Measurements from ENCODE around the gene THOC5.

Gene THOC5

DNA sequence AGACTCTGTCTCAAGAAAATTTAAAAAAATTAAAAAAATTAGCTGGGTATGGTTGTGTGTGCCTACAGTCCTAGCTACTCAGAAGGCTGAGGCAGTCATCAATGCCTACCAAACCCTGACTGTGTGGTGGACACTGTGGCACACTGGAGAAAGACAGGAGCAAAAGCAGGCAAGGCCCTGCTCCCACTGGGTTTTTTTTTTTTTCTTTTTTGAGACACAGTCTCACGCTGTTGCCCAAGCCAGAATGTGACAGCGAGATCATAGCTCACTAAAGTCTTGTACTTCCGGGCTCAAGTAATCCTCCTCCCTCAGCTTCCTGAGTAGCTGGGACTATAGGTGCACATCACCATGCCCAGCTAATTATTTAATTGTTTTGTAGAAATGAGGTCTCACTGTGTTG, 68.9 kb downstream of the THOC5 start:
- TF ChIP-seq, protein P1, sequence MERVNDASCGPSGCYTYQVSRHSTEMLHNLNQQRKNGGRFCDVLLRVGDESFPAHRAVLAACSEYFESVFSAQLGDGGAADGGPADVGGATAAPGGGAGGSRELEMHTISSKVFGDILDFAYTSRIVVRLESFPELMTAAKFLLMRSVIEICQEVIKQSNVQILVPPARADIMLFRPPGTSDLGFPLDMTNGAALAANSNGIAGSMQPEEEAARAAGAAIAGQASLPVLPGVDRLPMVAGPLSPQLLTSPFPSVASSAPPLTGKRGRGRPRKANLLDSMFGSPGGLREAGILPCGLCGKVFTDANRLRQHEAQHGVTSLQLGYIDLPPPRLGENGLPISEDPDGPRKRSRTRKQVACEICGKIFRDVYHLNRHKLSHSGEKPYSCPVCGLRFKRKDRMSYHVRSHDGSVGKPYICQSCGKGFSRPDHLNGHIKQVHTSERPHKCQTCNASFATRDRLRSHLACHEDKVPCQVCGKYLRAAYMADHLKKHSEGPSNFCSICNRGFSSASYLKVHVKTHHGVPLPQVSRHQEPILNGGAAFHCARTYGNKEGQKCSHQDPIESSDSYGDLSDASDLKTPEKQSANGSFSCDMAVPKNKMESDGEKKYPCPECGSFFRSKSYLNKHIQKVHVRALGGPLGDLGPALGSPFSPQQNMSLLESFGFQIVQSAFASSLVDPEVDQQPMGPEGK (CRISPR knock-in tag; IDR thresholded peaks at IDR 0.05; ENCODE audit: borderline replicate concordance) = no peak
- TF ChIP-seq ZNF70 (CRISPR knock-in tag; IDR thresholded peaks at IDR 0.05) (no peak), CSDC2 (CRISPR knock-in tag; IDR thresholded peaks at IDR 0.05) (no peak), SNAI2 (CRISPR knock-in tag; IDR thresholded peaks at IDR 0.05) (no peak), OSR1 (CRISPR knock-in tag; IDR thresholded peaks at IDR 0.05) (no peak), PPARA (CRISPR knock-in tag; IDR thresholded peaks at IDR 0.05; ENCODE audit: borderline replicate concordance) (no peak), TOX (CRISPR knock-in tag; IDR thresholded peaks at IDR 0.05; ENCODE audit: borderline replicate concordance) (no peak), ZNF8 (CRISPR knock-in tag; IDR thresholded peaks at IDR 0.05) (no peak), ZFP30 (CRISPR knock-in tag; IDR thresholded peaks at IDR 0.05) (no peak), ZNF565 (CRISPR knock-in tag; conservative IDR thresholded peaks at IDR 0.05; ENCODE audit: low read depth) (no peak), TCF4 (CRISPR knock-in tag; IDR thresholded peaks at IDR 0.05; ENCODE audit: borderline replicate concordance) (no peak), ZC3H10 (CRISPR knock-in tag; IDR thresholded peaks at IDR 0.05) (no peak)
- TF ChIP-seq, protein P2, sequence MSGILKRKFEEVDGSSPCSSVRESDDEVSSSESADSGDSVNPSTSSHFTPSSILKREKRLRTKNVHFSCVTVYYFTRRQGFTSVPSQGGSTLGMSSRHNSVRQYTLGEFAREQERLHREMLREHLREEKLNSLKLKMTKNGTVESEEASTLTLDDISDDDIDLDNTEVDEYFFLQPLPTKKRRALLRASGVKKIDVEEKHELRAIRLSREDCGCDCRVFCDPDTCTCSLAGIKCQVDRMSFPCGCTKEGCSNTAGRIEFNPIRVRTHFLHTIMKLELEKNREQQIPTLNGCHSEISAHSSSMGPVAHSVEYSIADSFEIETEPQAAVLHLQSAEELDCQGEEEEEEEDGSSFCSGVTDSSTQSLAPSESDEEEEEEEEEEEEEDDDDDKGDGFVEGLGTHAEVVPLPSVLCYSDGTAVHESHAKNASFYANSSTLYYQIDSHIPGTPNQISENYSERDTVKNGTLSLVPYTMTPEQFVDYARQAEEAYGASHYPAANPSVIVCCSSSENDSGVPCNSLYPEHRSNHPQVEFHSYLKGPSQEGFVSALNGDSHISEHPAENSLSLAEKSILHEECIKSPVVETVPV (CRISPR knock-in tag; IDR thresholded peaks at IDR 0.05) = no peak
- TF ChIP-seq, protein P3, sequence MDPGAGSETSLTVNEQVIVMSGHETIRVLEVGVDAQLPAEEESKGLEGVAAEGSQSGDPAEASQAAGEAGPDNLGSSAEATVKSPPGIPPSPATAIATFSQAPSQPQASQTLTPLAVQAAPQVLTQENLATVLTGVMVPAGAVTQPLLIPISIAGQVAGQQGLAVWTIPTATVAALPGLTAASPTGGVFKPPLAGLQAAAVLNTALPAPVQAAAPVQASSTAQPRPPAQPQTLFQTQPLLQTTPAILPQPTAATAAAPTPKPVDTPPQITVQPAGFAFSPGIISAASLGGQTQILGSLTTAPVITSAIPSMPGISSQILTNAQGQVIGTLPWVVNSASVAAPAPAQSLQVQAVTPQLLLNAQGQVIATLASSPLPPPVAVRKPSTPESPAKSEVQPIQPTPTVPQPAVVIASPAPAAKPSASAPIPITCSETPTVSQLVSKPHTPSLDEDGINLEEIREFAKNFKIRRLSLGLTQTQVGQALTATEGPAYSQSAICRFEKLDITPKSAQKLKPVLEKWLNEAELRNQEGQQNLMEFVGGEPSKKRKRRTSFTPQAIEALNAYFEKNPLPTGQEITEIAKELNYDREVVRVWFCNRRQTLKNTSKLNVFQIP (CRISPR knock-in tag; IDR thresholded peaks at IDR 0.05; ENCODE audit: borderline replicate concordance, low read depth) = no peak
- TF ChIP-seq, protein P4, sequence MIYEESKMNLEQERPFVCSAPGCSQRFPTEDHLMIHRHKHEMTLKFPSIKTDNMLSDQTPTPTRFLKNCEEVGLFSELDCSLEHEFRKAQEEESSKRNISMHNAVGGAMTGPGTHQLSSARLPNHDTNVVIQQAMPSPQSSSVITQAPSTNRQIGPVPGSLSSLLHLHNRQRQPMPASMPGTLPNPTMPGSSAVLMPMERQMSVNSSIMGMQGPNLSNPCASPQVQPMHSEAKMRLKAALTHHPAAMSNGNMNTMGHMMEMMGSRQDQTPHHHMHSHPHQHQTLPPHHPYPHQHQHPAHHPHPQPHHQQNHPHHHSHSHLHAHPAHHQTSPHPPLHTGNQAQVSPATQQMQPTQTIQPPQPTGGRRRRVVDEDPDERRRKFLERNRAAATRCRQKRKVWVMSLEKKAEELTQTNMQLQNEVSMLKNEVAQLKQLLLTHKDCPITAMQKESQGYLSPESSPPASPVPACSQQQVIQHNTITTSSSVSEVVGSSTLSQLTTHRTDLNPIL (CRISPR knock-in tag; IDR thresholded peaks at IDR 0.05; ENCODE audit: low read depth) = no peak
- TF ChIP-seq, protein P5, sequence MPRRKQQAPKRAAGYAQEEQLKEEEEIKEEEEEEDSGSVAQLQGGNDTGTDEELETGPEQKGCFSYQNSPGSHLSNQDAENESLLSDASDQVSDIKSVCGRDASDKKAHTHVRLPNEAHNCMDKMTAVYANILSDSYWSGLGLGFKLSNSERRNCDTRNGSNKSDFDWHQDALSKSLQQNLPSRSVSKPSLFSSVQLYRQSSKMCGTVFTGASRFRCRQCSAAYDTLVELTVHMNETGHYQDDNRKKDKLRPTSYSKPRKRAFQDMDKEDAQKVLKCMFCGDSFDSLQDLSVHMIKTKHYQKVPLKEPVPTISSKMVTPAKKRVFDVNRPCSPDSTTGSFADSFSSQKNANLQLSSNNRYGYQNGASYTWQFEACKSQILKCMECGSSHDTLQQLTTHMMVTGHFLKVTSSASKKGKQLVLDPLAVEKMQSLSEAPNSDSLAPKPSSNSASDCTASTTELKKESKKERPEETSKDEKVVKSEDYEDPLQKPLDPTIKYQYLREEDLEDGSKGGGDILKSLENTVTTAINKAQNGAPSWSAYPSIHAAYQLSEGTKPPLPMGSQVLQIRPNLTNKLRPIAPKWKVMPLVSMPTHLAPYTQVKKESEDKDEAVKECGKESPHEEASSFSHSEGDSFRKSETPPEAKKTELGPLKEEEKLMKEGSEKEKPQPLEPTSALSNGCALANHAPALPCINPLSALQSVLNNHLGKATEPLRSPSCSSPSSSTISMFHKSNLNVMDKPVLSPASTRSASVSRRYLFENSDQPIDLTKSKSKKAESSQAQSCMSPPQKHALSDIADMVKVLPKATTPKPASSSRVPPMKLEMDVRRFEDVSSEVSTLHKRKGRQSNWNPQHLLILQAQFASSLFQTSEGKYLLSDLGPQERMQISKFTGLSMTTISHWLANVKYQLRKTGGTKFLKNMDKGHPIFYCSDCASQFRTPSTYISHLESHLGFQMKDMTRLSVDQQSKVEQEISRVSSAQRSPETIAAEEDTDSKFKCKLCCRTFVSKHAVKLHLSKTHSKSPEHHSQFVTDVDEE (CRISPR knock-in tag; IDR thresholded peaks at IDR 0.05) = no peak
- ATAC-seq = no peak

DNA sequence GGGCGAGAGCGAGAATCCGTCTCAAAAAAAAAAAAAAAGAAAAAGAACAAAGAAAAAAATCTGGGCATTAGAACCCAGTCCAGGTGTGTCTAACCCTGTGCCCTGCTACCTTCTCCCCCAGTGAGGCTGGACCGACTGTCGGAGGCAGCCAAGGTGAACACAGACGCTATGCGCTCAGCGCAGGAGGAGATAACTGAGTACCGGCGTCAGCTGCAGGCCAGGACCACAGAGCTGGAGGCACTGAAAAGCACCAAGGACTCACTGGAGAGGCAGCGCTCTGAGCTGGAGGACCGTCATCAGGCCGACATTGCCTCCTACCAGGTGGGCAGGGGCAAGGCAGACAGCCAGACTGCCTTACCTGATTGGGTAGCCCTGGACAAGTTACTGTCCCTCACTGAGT, 70.3 kb downstream of the THOC5 start:
- TF ChIP-seq ZNF8 (CRISPR knock-in tag; IDR thresholded peaks at IDR 0.05) (no peak), ESRRG (CRISPR knock-in tag; IDR thresholded peaks at IDR 0.05) (no peak), ZC3H10 (CRISPR knock-in tag; IDR thresholded peaks at IDR 0.05) (no peak), ZFP3 (CRISPR knock-in tag; IDR thresholded peaks at IDR 0.05) (no peak), ZNF565 (CRISPR knock-in tag; conservative IDR thresholded peaks at IDR 0.05; ENCODE audit: low read depth) (no peak), RARB (CRISPR knock-in tag; IDR thresholded peaks at IDR 0.05) (no peak), PPARA (CRISPR knock-in tag; IDR thresholded peaks at IDR 0.05; ENCODE audit: borderline replicate concordance) (no peak), ZNF70 (CRISPR knock-in tag; IDR thresholded peaks at IDR 0.05) (no peak), ISL1 (CRISPR knock-in tag; IDR thresholded peaks at IDR 0.05) (no peak)
- TF ChIP-seq, protein P1 (CRISPR knock-in tag; IDR thresholded peaks at IDR 0.05; ENCODE audit: borderline replicate concordance) = no peak
- TF ChIP-seq, protein P2 (CRISPR knock-in tag; IDR thresholded peaks at IDR 0.05) = no peak
- TF ChIP-seq, protein P5 (CRISPR knock-in tag; IDR thresholded peaks at IDR 0.05) = no peak
- no peak for ATAC-seq
